IPS-15b (cell line): Measurements from ENCODE around the gene BABAM2.
"Not testable (repeated sequence)": the region's sequence is repeated elsewhere in the genome, so short reads cannot be mapped to it uniquely, and the experiment has no call there.

Experiments used
- H3K27me3 ChIP-seq: one replicate; pipeline ENCODE4 v1.6.1; 2013; ENCODE audit warnings: low read length; ENCODE audit not compliant: control insufficient read depth, insufficient read depth
- H3K36me3 ChIP-seq: one replicate; pipeline ENCODE4 v1.6.1; 2013; ENCODE audit warnings: low read length; ENCODE audit not compliant: control insufficient read depth, insufficient read depth
- H3K4me1 ChIP-seq: one replicate; pipeline ENCODE4 v1.6.1; 2013; ENCODE audit warnings: mild to moderate bottlenecking, low read length; ENCODE audit not compliant: control insufficient read depth, insufficient read depth
- H3K4me3 ChIP-seq: one replicate; pipeline ENCODE4 v1.5.1; 2013; ENCODE audit warnings: low read depth, low read length
- H3K9ac ChIP-seq: one replicate; pipeline ENCODE4 v1.6.1; 2013; ENCODE audit warnings: low read depth, mild to moderate bottlenecking, low read length
- H3K9me3 ChIP-seq: one replicate; pipeline ENCODE4 v1.6.1; 2013; ENCODE audit warnings: mild to moderate bottlenecking, low read length; ENCODE audit not compliant: control insufficient read depth, insufficient read depth

Gene BABAM2

DNA sequence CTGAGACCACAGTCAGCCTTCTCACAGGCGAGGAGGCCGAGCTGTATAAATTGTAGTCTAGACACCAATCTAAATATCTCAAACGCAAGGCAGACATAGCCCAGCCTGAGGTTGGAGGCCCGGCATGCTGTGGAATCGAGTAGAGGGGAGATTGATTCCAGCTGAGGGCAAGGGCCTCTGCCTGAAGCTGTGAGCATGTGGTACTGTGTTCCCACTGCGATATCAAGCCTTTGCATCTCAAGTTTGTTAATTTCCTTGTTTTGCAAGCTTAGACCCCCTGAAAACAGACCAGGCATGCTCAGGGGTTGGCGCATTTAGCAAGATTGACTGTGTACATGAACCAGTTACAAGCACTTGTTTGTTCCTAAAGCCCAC lies 437.0 kb downstream of the BABAM2 start:
- Histone ChIP-seq H3K9me3 (no peaks in the 10 kb centered on the region), H3K36me3 (no peaks in the 10 kb centered on the region), H3K27me3 (no peaks in the 10 kb centered on the region), H3K9ac (no peak overlapping the region), H3K4me1 (peaks cover 5% of the 10 kb centered on the region), H3K4me3 (no peak overlapping the region)

DNA sequence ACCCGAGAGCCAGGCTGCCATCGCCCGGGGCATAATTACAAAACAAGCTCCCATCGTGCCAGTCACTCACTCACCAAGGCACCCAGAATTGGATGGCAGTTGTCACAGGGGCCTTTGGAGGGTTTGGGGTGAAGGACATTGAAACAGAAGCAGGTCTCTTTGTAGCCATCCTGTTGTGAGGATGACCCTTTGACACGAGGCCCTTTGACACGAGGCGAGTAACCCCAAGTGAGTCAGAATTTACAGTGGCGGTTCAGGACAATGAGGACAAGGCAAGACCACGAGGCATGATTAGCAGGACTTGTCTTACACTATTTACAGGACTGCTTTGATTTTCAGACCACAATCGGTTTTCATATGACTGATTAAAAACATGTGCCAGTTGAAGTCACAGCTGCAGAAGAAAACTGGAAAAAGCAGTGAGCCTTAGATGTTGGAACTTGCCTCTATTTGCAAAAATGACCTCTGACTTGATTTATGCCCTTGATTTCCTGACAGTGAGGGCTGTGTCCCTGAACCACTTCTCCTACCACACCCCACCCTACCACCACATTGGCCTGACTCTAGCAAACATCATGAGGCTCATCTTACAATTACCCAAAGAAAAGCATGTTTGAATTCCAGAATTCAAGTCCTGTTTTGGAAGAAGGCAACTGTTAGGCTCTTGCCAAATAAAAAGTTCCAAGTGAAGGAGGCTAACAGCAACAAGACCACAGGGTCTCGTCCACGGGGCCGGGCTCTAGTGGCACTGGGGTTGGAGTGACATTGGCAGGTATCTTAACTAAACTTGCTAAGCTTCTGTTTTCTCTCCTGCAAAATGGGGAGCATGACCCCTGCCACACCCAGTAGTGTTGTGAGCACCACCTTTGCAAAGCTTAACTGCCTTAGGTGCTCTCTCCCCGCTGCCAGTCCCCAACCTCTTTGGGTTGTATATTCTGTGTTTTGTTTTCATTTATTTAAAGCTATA lies 437.7 kb downstream of the BABAM2 start:
- H3K9me3 ChIP-seq, result no peaks in the 10 kb centered on the region
- no peaks in the 10 kb centered on the region for H3K36me3 ChIP-seq
- no peak overlapping the region for H3K4me3 ChIP-seq
- H3K4me1 ChIP-seq, result peaks cover 5% of the 10 kb centered on the region
- no peaks in the 10 kb centered on the region for H3K27me3 ChIP-seq
- H3K9ac ChIP-seq, result no peak overlapping the region

GRCh38 chr2:28329184-28329583 lies 438.7 kb downstream of the BABAM2 start:
- Histone ChIP-seq H3K4me1 (peaks cover 5% of the 10 kb centered on the region), H3K9me3 (no peaks in the 10 kb centered on the region), H3K9ac (no peak overlapping the region), H3K4me3 (no peak overlapping the region), H3K36me3 (no peaks in the 10 kb centered on the region), H3K27me3 (no peaks in the 10 kb centered on the region)

DNA sequence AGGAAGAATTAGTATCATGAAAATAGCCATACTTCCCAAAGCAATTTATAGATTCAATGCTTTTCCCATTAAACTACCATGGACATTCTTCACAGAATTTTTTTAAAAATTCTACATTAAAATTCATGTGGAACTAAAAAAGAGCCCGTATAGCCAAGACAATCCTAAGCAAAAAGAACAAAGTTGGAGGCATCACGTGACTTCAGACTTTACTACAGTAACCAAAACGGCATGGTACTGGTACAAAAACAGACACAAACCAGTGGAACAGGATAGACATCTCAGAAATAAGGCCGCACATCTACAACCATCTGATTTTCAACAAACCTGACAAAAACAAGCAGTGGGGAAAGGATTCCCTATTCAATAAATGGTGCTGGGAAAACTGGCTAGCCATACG lies 440.2 kb downstream of the BABAM2 start:
- H3K4me1 ChIP-seq, H3K9ac ChIP-seq, H3K4me3 ChIP-seq, H3K27me3 ChIP-seq, H3K36me3 ChIP-seq, H3K9me3 ChIP-seq: not testable (repeated sequence)

- not testable (repeated sequence) for H3K4me3 ChIP-seq, H3K36me3 ChIP-seq, H3K4me1 ChIP-seq, H3K9me3 ChIP-seq, H3K27me3 ChIP-seq, H3K9ac ChIP-seq
Observed at GRCh38 chr2:28331797-28332196, 441.3 kb downstream of the BABAM2 start.

GRCh38 chr2:28332696-28333095 lies 442.2 kb downstream of the BABAM2 start:
- Histone ChIP-seq H3K4me3 (no peak overlapping the region), H3K36me3 (no peaks in the 10 kb centered on the region), H3K9me3 (no peaks in the 10 kb centered on the region), H3K27me3 (no peaks in the 10 kb centered on the region), H3K9ac (no peak overlapping the region), H3K4me1 (no peaks in the 10 kb centered on the region)

- no peak overlapping the region for H3K4me3 ChIP-seq
- H3K9ac ChIP-seq, result no peak overlapping the region
- no peaks in the 10 kb centered on the region for H3K27me3 ChIP-seq
Observed at GRCh38 chr2:28333606-28334526, 443.3 kb downstream of the BABAM2 start.

GRCh38 chr2:28334527-28334894 lies 444.0 kb downstream of the BABAM2 start:
- H3K9me3 ChIP-seq, result no peaks in the 10 kb centered on the region
- no peaks in the 10 kb centered on the region for H3K4me1 ChIP-seq
- no peaks in the 10 kb centered on the region for H3K27me3 ChIP-seq
- no peak overlapping the region for H3K9ac ChIP-seq
- no peaks in the 10 kb centered on the region for H3K36me3 ChIP-seq
- no peak overlapping the region for H3K4me3 ChIP-seq

More at GRCh38 chr2:28333606-28334526, 443.3 kb downstream of the BABAM2 start:
- no peaks in the 10 kb centered on the region for H3K9me3 ChIP-seq
- H3K4me1 ChIP-seq, result no peaks in the 10 kb centered on the region
- H3K36me3 ChIP-seq, result no peaks in the 10 kb centered on the region

GRCh38 chr2:28335265-28335664 lies 444.7 kb downstream of the BABAM2 start:
- not testable (repeated sequence) for H3K4me3 ChIP-seq, H3K9me3 ChIP-seq, H3K4me1 ChIP-seq, H3K36me3 ChIP-seq, H3K9ac ChIP-seq, H3K27me3 ChIP-seq

DNA sequence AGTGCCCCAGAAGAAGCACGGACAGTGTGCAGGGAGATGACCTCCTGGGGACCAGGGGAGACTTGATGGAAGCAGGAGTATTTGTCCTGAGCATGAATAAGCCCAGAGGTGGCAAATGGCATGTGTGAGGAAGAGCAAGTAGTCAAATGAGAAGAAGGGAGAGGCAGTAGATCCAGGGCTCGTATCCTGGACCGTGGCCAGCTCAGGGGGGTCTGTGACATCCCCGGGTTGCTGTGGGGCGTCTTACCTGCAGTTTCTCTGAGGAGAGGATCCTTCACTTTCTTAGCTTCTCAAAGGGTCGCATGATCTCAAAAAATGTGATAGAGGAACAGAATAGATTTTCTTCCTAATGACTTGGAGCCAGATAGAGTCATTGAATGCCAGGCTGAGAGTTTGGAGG lies 445.1 kb downstream of the BABAM2 start:
- no peaks in the 10 kb centered on the region for H3K9me3 ChIP-seq
- H3K4me3 ChIP-seq, result no peak overlapping the region
- no peaks in the 10 kb centered on the region for H3K27me3 ChIP-seq
- no peaks in the 10 kb centered on the region for H3K36me3 ChIP-seq
- H3K4me1 ChIP-seq, result no peaks in the 10 kb centered on the region
- no peak overlapping the region for H3K9ac ChIP-seq

DNA sequence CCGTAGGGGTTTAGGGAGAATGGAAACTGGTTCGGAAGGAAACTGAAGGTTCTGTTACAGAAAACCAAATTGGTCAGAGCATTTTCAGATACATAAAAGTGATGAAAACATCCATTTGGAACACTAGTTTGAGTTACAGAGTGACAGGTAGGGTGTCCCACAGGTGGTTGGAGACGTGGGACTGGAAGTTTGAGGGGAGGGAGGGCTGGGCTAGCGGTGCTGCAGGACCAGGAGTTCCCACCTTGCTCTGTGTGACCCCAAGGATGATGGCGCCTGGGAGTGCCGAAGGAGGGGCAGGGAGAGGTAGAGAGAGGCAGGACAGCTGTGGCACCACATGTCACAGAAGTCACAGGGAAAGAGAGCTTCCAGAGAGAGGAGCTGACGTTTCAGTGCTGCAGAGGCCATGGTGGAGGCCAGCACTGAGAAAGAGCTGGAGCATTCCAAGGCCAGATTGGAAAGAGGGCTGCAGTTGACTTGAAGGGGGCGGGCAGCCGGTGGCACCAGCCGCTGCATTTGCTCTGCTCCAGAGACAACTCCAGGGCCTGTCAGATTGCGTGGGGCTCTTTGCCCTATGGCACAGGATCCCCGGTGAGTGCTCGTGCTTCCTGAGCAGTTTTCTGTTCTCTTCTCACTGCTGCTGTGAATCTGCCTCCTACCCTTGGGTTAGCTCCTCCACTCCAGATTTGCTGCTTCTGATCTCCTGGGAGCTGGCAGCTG lies 445.9 kb downstream of the BABAM2 start:
- Histone ChIP-seq H3K4me3 (no peak overlapping the region), H3K9ac (no peak overlapping the region), H3K27me3 (no peaks in the 10 kb centered on the region), H3K4me1 (no peaks in the 10 kb centered on the region), H3K36me3 (no peaks in the 10 kb centered on the region), H3K9me3 (no peaks in the 10 kb centered on the region)
